HG02970 (cell line): ENCODE data around the gene NDUFAF8.

Experiments used
- ATAC-seq: cut with Tn5 transposase; IDR thresholded peaks from one replicate; pipeline ENCODE4 v1.9.1; 2021; ENCODE audit warnings: mild to moderate bottlenecking, moderate library complexity, moderate number of reproducible peaks; ENCODE audit not compliant: unreplicated experiment, low FRiP score

Gene NDUFAF8

GRCh38 chr17:81288715-81289114 lies 49.6 kb downstream of the NDUFAF8 start:
- ATAC-seq, result no peak

GRCh38 chr17:81289627-81290026 lies 50.5 kb downstream of the NDUFAF8 start:
- ATAC-seq, result no peak

- ATAC-seq, result no peak
These were observed 51.1 kb downstream of the NDUFAF8 start for GRCh38 chr17:81290230-81290629.
